Activated B cell treated with CpG ODN at 0.5 μM for 24 hours (primary cell): ENCODE results near the gene PAX5. TPM values are rescaled to one million over a fixed set of nuclear protein-coding genes. Genes with fewer than 3 reads are reported as not detected.
A peak's percentile ranks its signal among the peaks of the same experiment; 100 is the strongest.

Experiments used
- ATAC-seq: fragments of 200-7000 bp; cut with Tn5 transposase; one replicate; pipeline ENCODE4 v1.10.0; 2021; ENCODE audit warnings: low read depth, mild to moderate bottlenecking, moderate library complexity
- CTCF ChIA-PET: fragments of 350-600 bp; sonication (Branson Sonifier 250); formaldehyde crosslinking; loops from one replicate; lab custom pipeline; 2021; ENCODE audit warnings: antibody characterized with exemption; lab: Charles Lee
- POLR2A ChIA-PET: fragments of 350-600 bp; sonication (Branson Sonifier 250); formaldehyde crosslinking; loops from one replicate; lab custom pipeline; 2021; ENCODE audit warnings: antibody characterized with exemption; lab: Charles Lee
- DNase-seq: peaks from one replicate; pipeline ENCODE4 v3.0.0; 2022
- H3K27ac Mint-ChIP-seq: one replicate; pipeline ENCODE4 v1.8.0; 2020; ENCODE audit warnings: mixed read lengths
- H3K27me3 Mint-ChIP-seq: one replicate; pipeline ENCODE4 v1.8.0; 2021; ENCODE audit warnings: mixed read lengths
- H3K36me3 Mint-ChIP-seq: one replicate; pipeline ENCODE4 v1.8.0; 2021; ENCODE audit warnings: low read depth, mixed read lengths
- H3K4me1 Mint-ChIP-seq: one replicate; pipeline ENCODE4 v1.8.0; 2021; ENCODE audit warnings: mixed read lengths
- H3K4me3 Mint-ChIP-seq: one replicate; pipeline ENCODE4 v1.8.0; 2020; ENCODE audit warnings: mild to moderate bottlenecking, mixed read lengths
- H3K9me3 Mint-ChIP-seq: one replicate; pipeline ENCODE4 v1.8.0; 2020; ENCODE audit warnings: mixed read lengths
- intact Hi-C: fragments of 100-400 bp; cut with micrococcal nuclease; formaldehyde crosslinking; loops from one replicate; pipeline ENCODE4 v1.15.1; 2024
- total RNA-seq: library from RNA; stranded (reverse); gene quantifications from 2 replicates; pipeline ENCODE4 v1.2.3, GENCODE V29; 2022
- TF ChIP-seq, protein P1 (sequence below): fragments of 200-600 bp; IDR thresholded peaks from one replicate; pipeline ENCODE4 v1.8.0; 2022; ENCODE audit warnings: antibody characterized with exemption, mild to moderate bottlenecking

Gene PAX5
- total RNA-seq, 1 donor from 2014 or later, result 619 TPM

GRCh38 chr9:37031902-37032301 lies 2.2 kb downstream of the PAX5 start:
- Mint-ChIP-seq H3K36me3 (peaks cover 58% of the 10 kb centered on the region), H3K4me3 (peak overlapping the region; percentile 90), H3K27ac (peak overlapping the region; percentile 96), H3K9me3 (no peaks in the 10 kb centered on the region), H3K27me3 (no peaks in the 10 kb centered on the region), H3K4me1 (peaks cover 66% of the 10 kb centered on the region)
- TF ChIP-seq, protein P1, sequence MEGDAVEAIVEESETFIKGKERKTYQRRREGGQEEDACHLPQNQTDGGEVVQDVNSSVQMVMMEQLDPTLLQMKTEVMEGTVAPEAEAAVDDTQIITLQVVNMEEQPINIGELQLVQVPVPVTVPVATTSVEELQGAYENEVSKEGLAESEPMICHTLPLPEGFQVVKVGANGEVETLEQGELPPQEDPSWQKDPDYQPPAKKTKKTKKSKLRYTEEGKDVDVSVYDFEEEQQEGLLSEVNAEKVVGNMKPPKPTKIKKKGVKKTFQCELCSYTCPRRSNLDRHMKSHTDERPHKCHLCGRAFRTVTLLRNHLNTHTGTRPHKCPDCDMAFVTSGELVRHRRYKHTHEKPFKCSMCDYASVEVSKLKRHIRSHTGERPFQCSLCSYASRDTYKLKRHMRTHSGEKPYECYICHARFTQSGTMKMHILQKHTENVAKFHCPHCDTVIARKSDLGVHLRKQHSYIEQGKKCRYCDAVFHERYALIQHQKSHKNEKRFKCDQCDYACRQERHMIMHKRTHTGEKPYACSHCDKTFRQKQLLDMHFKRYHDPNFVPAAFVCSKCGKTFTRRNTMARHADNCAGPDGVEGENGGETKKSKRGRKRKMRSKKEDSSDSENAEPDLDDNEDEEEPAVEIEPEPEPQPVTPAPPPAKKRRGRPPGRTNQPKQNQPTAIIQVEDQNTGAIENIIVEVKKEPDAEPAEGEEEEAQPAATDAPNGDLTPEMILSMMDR, result no peak
- ChIA-PET CTCF (interaction anchor here (0.7 to 1.1 kb wide), 2 partner anchors 9 to 297 kb away, joined by 3 read pairs; no protein-coding TSS in a partner anchor), POLR2A (interaction anchor here (0.6 to 16.7 kb wide), 16 partner anchors 24 to 384 kb away, joined by 3 to 291 read pairs (median 8); partner anchors contain the start of gene ZCCHC7)
- intact Hi-C loops, result loop anchor here (5.0 kb wide), 1 partner anchor 455 kb away; the partner anchor contains the start of gene POLR1E
- no peak for DNase-seq
- ATAC-seq, result no peak

DNA sequence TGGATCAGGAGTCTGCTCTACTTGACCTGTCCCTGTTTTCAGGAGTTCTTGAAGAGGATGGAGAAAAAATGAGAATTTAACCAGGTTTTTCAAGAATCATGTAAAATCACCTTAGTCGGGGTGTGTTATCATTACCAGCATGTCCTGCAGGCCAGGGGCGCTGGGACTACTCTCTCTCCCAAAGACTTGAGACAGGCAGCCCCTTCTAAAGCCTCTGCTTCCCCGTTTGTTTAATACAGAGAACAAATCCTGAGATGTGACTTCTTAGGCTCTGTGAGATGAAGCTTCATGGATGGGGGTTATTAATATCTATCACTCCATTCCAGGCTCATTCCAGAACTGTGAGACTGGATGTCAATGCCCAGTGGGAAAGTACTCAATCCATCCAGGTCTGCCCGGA lies 3.0 kb downstream of the PAX5 start:
- DNase-seq, result no peak
- TF ChIP-seq, protein P1, result no peak
- CTCF ChIA-PET, result interaction anchor here (3.4 kb wide), 1 partner anchor 298 kb away, joined by 15 read pairs; no protein-coding TSS in a partner anchor
- Mint-ChIP-seq H3K4me3 (peak overlapping the region; percentile 90), H3K27ac (peak overlapping the region; percentile 96), H3K9me3 (no peaks in the 10 kb centered on the region), H3K36me3 (peaks cover 56% of the 10 kb centered on the region), H3K4me1 (peaks cover 61% of the 10 kb centered on the region), H3K27me3 (no peaks in the 10 kb centered on the region)
- ATAC-seq, result no peak
- POLR2A ChIA-PET, result interaction anchor here (1.2 to 16.7 kb wide), 10 partner anchors 24 to 379 kb away, joined by 3 to 291 read pairs (median 10); partner anchors contain the start of gene ZCCHC7
- intact Hi-C loops, result loop anchor here (5.0 kb wide), 1 partner anchor 456 kb away; the partner anchor contains the start of gene POLR1E

GRCh38 chr9:37030611-37030939 lies 3.5 kb downstream of the PAX5 start:
- H3K27ac Mint-ChIP-seq, result peak overlapping the region; percentile 96
- H3K9me3 Mint-ChIP-seq, result no peaks in the 10 kb centered on the region
- H3K4me1 Mint-ChIP-seq, result peaks cover 59% of the 10 kb centered on the region
- no peaks in the 10 kb centered on the region for H3K27me3 Mint-ChIP-seq
- intact Hi-C loops, result loop anchor here (5.0 kb wide), 1 partner anchor 457 kb away; the partner anchor contains the start of gene POLR1E
- POLR2A ChIA-PET, result interaction anchor here (0.6 to 16.7 kb wide), 13 partner anchors 9 to 478 kb away, joined by 3 to 291 read pairs (median 4); partner anchors contain the start of gene ZCCHC7
- DNase-seq (no peak), ATAC-seq (no peak)
- CTCF ChIA-PET, result interaction anchor here (1.3 to 3.4 kb wide), 2 partner anchors 26 to 299 kb away, joined by 3 to 15 read pairs; no protein-coding TSS in a partner anchor
- H3K4me3 Mint-ChIP-seq, result peak overlapping the region; percentile 90
- H3K36me3 Mint-ChIP-seq, result peaks cover 58% of the 10 kb centered on the region
- TF ChIP-seq, protein P1, result no peak

GRCh38 chr9:37029776-37030610 lies 4.1 kb downstream of the PAX5 start:
- no peaks in the 10 kb centered on the region for H3K27me3 Mint-ChIP-seq
- H3K27ac Mint-ChIP-seq, result peak overlapping the region; percentile 96
- peaks cover 59% of the 10 kb centered on the region for H3K36me3 Mint-ChIP-seq
- intact Hi-C loops, result loop anchor here (5.0 to 10.0 kb wide), 3 partner anchors 93 to 545 kb away; partner anchors contain the start of genes FBXO10 and POLR1E
- no peaks in the 10 kb centered on the region for H3K9me3 Mint-ChIP-seq
- DNase-seq (no peak), ATAC-seq (no peak)
- POLR2A ChIA-PET, result interaction anchor here (0.5 to 16.7 kb wide), 26 partner anchors 7 to 479 kb away, joined by 3 to 291 read pairs (median 4); partner anchors contain the start of genes PAX5 and ZCCHC7
- H3K4me3 Mint-ChIP-seq, result peak overlapping the region; percentile 90
- TF ChIP-seq, protein P1, result no peak
- H3K4me1 Mint-ChIP-seq, result peaks cover 62% of the 10 kb centered on the region
- CTCF ChIA-PET, result interaction anchor here (0.9 to 3.4 kb wide), 6 partner anchors 9 to 382 kb away, joined by 3 to 15 read pairs (median 3); no protein-coding TSS in a partner anchor
